SJCRH30 (cell line): Measurements from ENCODE around the gene AGXT. TPM values are rescaled to one million over a fixed set of nuclear protein-coding genes. Genes with fewer than 3 reads are reported as not detected.

ENCODE experiments used
- DNase-seq, 2 experiments: peaks; one replicate each; pipeline ENCODE4 v3.0.0-alpha.2; 2015 to 2020
- H3K27ac ChIP-seq: fragments of 250-450 bp; sonication (Bioruptor Pico); 2 replicates; pipeline ENCODE4 v1.5.1; 2020; ENCODE audit warnings: mild to moderate bottlenecking, moderate library complexity
- H3K27me3 ChIP-seq: fragments of 250-450 bp; sonication (Bioruptor Pico); 2 replicates; pipeline ENCODE4 v1.5.1; 2020; ENCODE audit warnings: mild to moderate bottlenecking, moderate library complexity
- H3K36me3 ChIP-seq: fragments of 250-450 bp; sonication (Bioruptor Pico); 2 replicates; pipeline ENCODE4 v1.5.1; 2020; ENCODE audit warnings: mild to moderate bottlenecking, moderate library complexity
- H3K4me1 ChIP-seq: fragments of 250-450 bp; sonication (Bioruptor Pico); 2 replicates; pipeline ENCODE4 v1.5.1; 2020; ENCODE audit warnings: mild to moderate bottlenecking, moderate library complexity
- H3K4me3 ChIP-seq: fragments of 250-450 bp; sonication (Bioruptor Pico); 2 replicates; pipeline ENCODE4 v1.5.1; 2020; ENCODE audit warnings: mild to moderate bottlenecking, moderate library complexity
- H3K9me3 ChIP-seq: fragments of 250-450 bp; sonication (Bioruptor Pico); replicated peaks from 2 replicates; pipeline ENCODE4 v1.5.1; 2020; ENCODE audit warnings: mild to moderate bottlenecking, moderate library complexity
- total RNA-seq: library from RNA; depleted of rRNA; stranded (reverse); fragments of >200 nt; shearing (Covaris generic); gene quantifications from 2 replicates; pipeline ENCODE4 v1.2.3, GENCODE V29; 2014

The AGXT gene
- total RNA-seq, 1 experiment from 2014 or later = 1.3 TPM

- no peaks in the 10 kb centered on the region for H3K27me3 ChIP-seq
- H3K4me1 ChIP-seq = peaks cover 21% of the 10 kb centered on the region
- no peak for DNase-seq
- H3K9me3 ChIP-seq = no peaks in the 10 kb centered on the region
- H3K36me3 ChIP-seq = no peaks in the 10 kb centered on the region
- H3K4me3 ChIP-seq = no peak overlapping the region
- peak overlapping the region; percentile 26 for H3K27ac ChIP-seq
These were observed 24.3 kb downstream of the AGXT start for GRCh38 chr2:240892925-240893324.

- peak; percentile 48 to 57 for DNase-seq
- Histone ChIP-seq H3K9me3 (no peaks in the 10 kb centered on the region), H3K27ac (peak overlapping the region; percentile 26; the same call in 1 of the 2 replicates), H3K4me1 (peaks cover 21% of the 10 kb centered on the region), H3K36me3 (no peaks in the 10 kb centered on the region), H3K4me3 (no peak overlapping the region), H3K27me3 (no peaks in the 10 kb centered on the region)
These were observed 24.8 kb downstream of the AGXT start for GRCh38 chr2:240893363-240893844.

- peaks cover 21% of the 10 kb centered on the region for H3K4me1 ChIP-seq
- H3K4me3 ChIP-seq = no peak overlapping the region
- no peak for DNase-seq
- H3K36me3 ChIP-seq = no peaks in the 10 kb centered on the region
- H3K27me3 ChIP-seq = no peaks in the 10 kb centered on the region
- H3K27ac ChIP-seq = no peak overlapping the region; the same call in 1 of the 2 replicates
- H3K9me3 ChIP-seq = no peaks in the 10 kb centered on the region
These were observed 25.4 kb downstream of the AGXT start for GRCh38 chr2:240894006-240894405.

- H3K27ac ChIP-seq = no peak overlapping the region
- no peaks in the 10 kb centered on the region for H3K27me3 ChIP-seq
- no peak overlapping the region for H3K4me3 ChIP-seq
- H3K4me1 ChIP-seq = peaks cover 21% of the 10 kb centered on the region
- no peaks in the 10 kb centered on the region for H3K36me3 ChIP-seq
- no peaks in the 10 kb centered on the region for H3K9me3 ChIP-seq
- no peak for DNase-seq
These were observed 26.4 kb downstream of the AGXT start for GRCh38 chr2:240894836-240895558.

GRCh38 chr2:240895656-240896388 is 27.2 kb downstream of the AGXT start, which contains the start of gene MAB21L4:
MAB21L4 (minus strand) TSS chr2:240896156; CDS start chr2:240895997, 159 bp downstream.
- H3K9me3 ChIP-seq = no peaks in the 10 kb centered on the region
- H3K4me1 ChIP-seq = peaks cover 21% of the 10 kb centered on the region
- DNase-seq = no peak
- no peak within 1 kb of the TSS for H3K4me3 ChIP-seq
- H3K27ac ChIP-seq = no peak within 1 kb of the TSS
- H3K27me3 ChIP-seq = no peaks in the 10 kb centered on the region
- H3K36me3 ChIP-seq = no peaks in the 10 kb centered on the region

- Histone ChIP-seq H3K27ac (no peak overlapping the region), H3K4me3 (no peak overlapping the region), H3K4me1 (peaks cover 21% of the 10 kb centered on the region), H3K9me3 (no peaks in the 10 kb centered on the region), H3K36me3 (no peaks in the 10 kb centered on the region), H3K27me3 (no peaks in the 10 kb centered on the region)
- DNase-seq = no peak
These were observed 27.8 kb downstream of the AGXT start for GRCh38 chr2:240896394-240896793.

- DNase-seq = no peak
- Histone ChIP-seq H3K27me3 (no peaks in the 10 kb centered on the region), H3K4me3 (no peak overlapping the region), H3K36me3 (no peaks in the 10 kb centered on the region), H3K27ac (no peak overlapping the region), H3K4me1 (peaks cover 21% of the 10 kb centered on the region), H3K9me3 (no peaks in the 10 kb centered on the region)
These were observed 28.5 kb downstream of the AGXT start for GRCh38 chr2:240896871-240897692.

GRCh38 chr2:240898108-240898730 is 29.6 kb downstream of the AGXT start:
- no peaks in the 10 kb centered on the region for H3K9me3 ChIP-seq
- no peak overlapping the region for H3K4me3 ChIP-seq
- no peaks in the 10 kb centered on the region for H3K27me3 ChIP-seq
- peaks cover 12% of the 10 kb centered on the region for H3K4me1 ChIP-seq
- no peak overlapping the region for H3K27ac ChIP-seq
- no peak for DNase-seq
- no peaks in the 10 kb centered on the region for H3K36me3 ChIP-seq

GRCh38 chr2:240898731-240899467 is 30.3 kb downstream of the AGXT start:
- Histone ChIP-seq H3K4me1 (peaks cover 5% of the 10 kb centered on the region), H3K36me3 (no peaks in the 10 kb centered on the region), H3K9me3 (no peaks in the 10 kb centered on the region), H3K27ac (no peak overlapping the region), H3K27me3 (no peaks in the 10 kb centered on the region), H3K4me3 (no peak overlapping the region)
- no peak for DNase-seq

- Histone ChIP-seq H3K4me1 (peaks cover 3% of the 10 kb centered on the region; the same call in 1 of the 2 replicates), H3K27me3 (no peaks in the 10 kb centered on the region), H3K36me3 (no peaks in the 10 kb centered on the region), H3K4me3 (no peak overlapping the region), H3K27ac (no peak overlapping the region), H3K9me3 (no peaks in the 10 kb centered on the region)
- no peak for DNase-seq
These were observed 30.8 kb downstream of the AGXT start for GRCh38 chr2:240899468-240899865.

GRCh38 chr2:240900141-240900860 is 31.7 kb downstream of the AGXT start:
- Histone ChIP-seq H3K27me3 (no peaks in the 10 kb centered on the region), H3K4me3 (no peak overlapping the region), H3K36me3 (no peaks in the 10 kb centered on the region), H3K4me1 (peaks cover 4% of the 10 kb centered on the region; the same call in 1 of the 2 replicates), H3K27ac (no peak overlapping the region), H3K9me3 (no peaks in the 10 kb centered on the region)
- DNase-seq = no peak

GRCh38 chr2:240901986-240902614 is 33.5 kb downstream of the AGXT start:
- no peak overlapping the region for H3K4me3 ChIP-seq
- no peak for DNase-seq
- no peaks in the 10 kb centered on the region for H3K36me3 ChIP-seq
- peaks cover 9% of the 10 kb centered on the region; the same call in 1 of the 2 replicates for H3K4me1 ChIP-seq
- H3K27me3 ChIP-seq = peaks cover 5% of the 10 kb centered on the region; the same call in 1 of the 2 replicates
- no peaks in the 10 kb centered on the region for H3K9me3 ChIP-seq
- no peak overlapping the region for H3K27ac ChIP-seq

- peaks cover 5% of the 10 kb centered on the region; the same call in 1 of the 2 replicates for H3K27me3 ChIP-seq
- H3K36me3 ChIP-seq = no peaks in the 10 kb centered on the region
- no peak overlapping the region for H3K27ac ChIP-seq
- DNase-seq = no peak
- H3K9me3 ChIP-seq = no peaks in the 10 kb centered on the region
- peaks cover 10% of the 10 kb centered on the region; the same call in 1 of the 2 replicates for H3K4me1 ChIP-seq
- H3K4me3 ChIP-seq = no peak overlapping the region
These were observed 34.0 kb downstream of the AGXT start for GRCh38 chr2:240902615-240903041.
